Measurements from ENCODE around the gene ALOX5AP. TPM values are rescaled to one million over a fixed set of nuclear protein-coding genes. Genes with fewer than 3 reads are reported as not detected.
"Not testable (repeated sequence)": the region's sequence is repeated elsewhere in the genome, so short reads cannot be mapped to it uniquely, and the experiment has no call there.

Gene ALOX5AP
- total and polyA plus RNA-seq, 5 donors from 2014 or later: 80.4 to 544 (median 363) TPM

- Mint-ChIP-seq H3K4me1 (peaks cover 9 to 44% (median 40%) of the 10 kb centered on the region in 4 donors), H3K36me3 (peaks cover 55% of the 10 kb centered on the region)
- H3K9me3 ChIP-seq (ENCODE audit: control insufficient read depth in 2 of 2, low read length in 2 of 2); H3K27me3 ChIP-seq (ENCODE audit: control insufficient read depth, insufficient read depth, low read length); H3K27ac Mint-ChIP-seq; H3K27ac ChIP-seq (ENCODE audit: insufficient read depth, low read length, poor library complexity, severe bottlenecking); H3K4me3 Mint-ChIP-seq; H3K27me3 Mint-ChIP-seq; ATAC-seq (ENCODE audit: low read depth in 2 of 2); H3K9me3 Mint-ChIP-seq; H3K4me3 ChIP-seq (ENCODE audit: low read depth, low read length); DNase-seq: not testable (repeated sequence)
- Histone ChIP-seq H3K36me3 (ENCODE audit: control insufficient read depth, insufficient read depth, low read length) (peaks cover 55% of the 10 kb centered on the region), H3K4me1 (ENCODE audit: control insufficient read depth, insufficient read depth, low read length, poor library complexity, severe bottlenecking) (peaks cover 24% of the 10 kb centered on the region)
Observed at GRCh38 chr13:30747845-30748244, 12.5 kb downstream of the ALOX5AP start.

DNA sequence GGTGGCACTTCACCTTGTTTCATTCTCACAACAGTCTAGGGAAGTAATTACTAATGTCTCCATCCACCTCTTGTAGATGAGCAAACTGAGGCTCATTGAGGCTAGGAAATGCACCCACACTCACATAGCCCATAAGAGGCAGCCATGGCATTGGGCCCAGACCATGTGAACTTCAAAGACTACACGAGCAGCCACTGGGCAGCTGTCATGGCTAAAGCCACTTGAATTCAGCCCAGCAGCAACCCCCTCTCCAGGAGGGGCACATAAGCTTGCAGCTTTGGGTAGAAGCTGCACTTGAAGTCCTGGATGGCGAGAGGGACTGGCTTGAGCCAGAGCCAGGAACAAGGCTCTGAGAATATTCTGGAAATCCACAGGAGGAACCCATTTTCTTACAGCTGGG lies 13.4 kb downstream of the ALOX5AP start:
- Mint-ChIP-seq H3K9me3 (no peaks in the 10 kb centered on the region), H3K27me3 (no peaks in the 10 kb centered on the region), H3K4me1 (peaks cover 9 to 36% (median 31%) of the 10 kb centered on the region in 4 donors), H3K4me3 (no peak overlapping the region), H3K36me3 (peaks cover 59% of the 10 kb centered on the region), H3K27ac (peak overlapping the region in 1 of 3 donors; percentile 38)
- Histone ChIP-seq H3K4me3 (ENCODE audit: low read depth, low read length) (no peak overlapping the region), H3K4me1 (ENCODE audit: control insufficient read depth, insufficient read depth, low read length, poor library complexity, severe bottlenecking) (peaks cover 17% of the 10 kb centered on the region), H3K36me3 (ENCODE audit: control insufficient read depth, insufficient read depth, low read length) (peaks cover 55% of the 10 kb centered on the region), H3K27ac (ENCODE audit: insufficient read depth, low read length, poor library complexity, severe bottlenecking) (no peak overlapping the region), H3K27me3 (ENCODE audit: control insufficient read depth, insufficient read depth, low read length) (no peaks in the 10 kb centered on the region), H3K9me3 (ENCODE audit: control insufficient read depth in 2 of 2, low read length in 2 of 2) (no peaks in the 10 kb centered on the region)
- ATAC-seq (ENCODE audit: low read depth in 2 of 2) (no peak), DNase-seq (no peak)

GRCh38 chr13:30750036-30750435 lies 14.7 kb downstream of the ALOX5AP start:
- Mint-ChIP-seq H3K36me3 (peaks cover 53% of the 10 kb centered on the region), H3K4me1 (peaks cover 9 to 24% (median 19%) of the 10 kb centered on the region in 4 donors), H3K9me3 (no peaks in the 10 kb centered on the region), H3K27ac (peak overlapping the region in 1 of 3 donors; percentile 70), H3K27me3 (no peaks in the 10 kb centered on the region), H3K4me3 (no peak overlapping the region)
- no peaks in the 10 kb centered on the region for H3K27me3 ChIP-seq (ENCODE audit: control insufficient read depth, insufficient read depth, low read length)
- H3K36me3 ChIP-seq (ENCODE audit: control insufficient read depth, insufficient read depth, low read length): peaks cover 56% of the 10 kb centered on the region
- H3K4me3 ChIP-seq (ENCODE audit: low read depth, low read length): no peak overlapping the region
- H3K4me1 ChIP-seq (ENCODE audit: control insufficient read depth, insufficient read depth, low read length, poor library complexity, severe bottlenecking): peaks cover 4% of the 10 kb centered on the region
- ATAC-seq (ENCODE audit: low read depth in 2 of 2): no peak
- H3K27ac ChIP-seq (ENCODE audit: insufficient read depth, low read length, poor library complexity, severe bottlenecking): no peak overlapping the region
- no peak for DNase-seq
- no peaks in the 10 kb centered on the region for H3K9me3 ChIP-seq (ENCODE audit: control insufficient read depth in 2 of 2, low read length in 2 of 2)

DNA sequence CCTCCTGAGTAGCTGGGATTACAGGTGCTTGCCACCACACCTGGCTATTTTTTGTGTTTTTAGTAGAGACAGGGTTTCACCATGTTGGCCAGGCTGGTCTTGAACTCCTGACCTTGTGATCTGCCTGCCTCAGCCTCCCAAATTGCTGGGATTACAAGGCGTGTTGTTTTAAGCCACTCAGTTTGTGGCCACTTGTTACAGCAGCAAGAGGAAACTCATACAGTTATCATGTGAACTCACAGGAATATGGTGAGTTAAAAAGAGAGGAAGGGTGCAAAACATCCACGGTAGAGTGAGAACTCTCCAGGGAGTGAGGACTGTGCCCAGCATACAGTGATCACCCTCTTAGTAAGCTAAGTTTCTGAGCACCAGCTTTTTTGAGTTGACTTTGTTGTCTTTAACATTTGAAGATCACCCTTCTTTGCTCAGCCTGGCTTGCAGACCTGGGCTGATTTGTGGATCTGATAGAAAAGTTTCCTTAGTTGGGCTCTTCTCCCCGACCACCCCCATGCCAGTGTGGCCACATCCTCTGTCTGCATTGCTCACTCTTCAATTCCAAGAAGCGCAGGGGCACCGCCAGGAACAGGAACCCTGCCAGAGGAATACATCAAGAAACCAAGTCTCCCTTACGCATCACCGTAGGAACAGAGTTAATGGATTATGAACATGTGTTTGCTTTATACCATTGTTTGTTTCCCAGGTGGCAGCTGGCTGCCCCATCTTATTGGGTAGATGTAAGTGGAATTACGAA lies 16.0 kb downstream of the ALOX5AP start:
- no peak overlapping the region for H3K4me3 Mint-ChIP-seq
- no peaks in the 10 kb centered on the region for H3K9me3 Mint-ChIP-seq
- no peak overlapping the region for H3K27ac Mint-ChIP-seq
- H3K36me3 ChIP-seq (ENCODE audit: control insufficient read depth, insufficient read depth, low read length): peaks cover 57% of the 10 kb centered on the region
- H3K27ac ChIP-seq (ENCODE audit: insufficient read depth, low read length, poor library complexity, severe bottlenecking): no peak overlapping the region
- ATAC-seq (ENCODE audit: low read depth in 2 of 2) (no peak), DNase-seq (peak in 1 of 3 donors; percentile 38)
- no peaks in the 10 kb centered on the region for H3K27me3 Mint-ChIP-seq
- peaks cover 5 to 19% (median 8%) of the 10 kb centered on the region in 4 donors for H3K4me1 Mint-ChIP-seq
- H3K27me3 ChIP-seq (ENCODE audit: control insufficient read depth, insufficient read depth, low read length): no peaks in the 10 kb centered on the region
- H3K4me3 ChIP-seq (ENCODE audit: low read depth, low read length): no peak overlapping the region
- no peaks in the 10 kb centered on the region for H3K9me3 ChIP-seq (ENCODE audit: control insufficient read depth in 2 of 2, low read length in 2 of 2)
- peaks cover 41% of the 10 kb centered on the region for H3K36me3 Mint-ChIP-seq
- no peaks in the 10 kb centered on the region for H3K4me1 ChIP-seq (ENCODE audit: control insufficient read depth, insufficient read depth, low read length, poor library complexity, severe bottlenecking)

DNA sequence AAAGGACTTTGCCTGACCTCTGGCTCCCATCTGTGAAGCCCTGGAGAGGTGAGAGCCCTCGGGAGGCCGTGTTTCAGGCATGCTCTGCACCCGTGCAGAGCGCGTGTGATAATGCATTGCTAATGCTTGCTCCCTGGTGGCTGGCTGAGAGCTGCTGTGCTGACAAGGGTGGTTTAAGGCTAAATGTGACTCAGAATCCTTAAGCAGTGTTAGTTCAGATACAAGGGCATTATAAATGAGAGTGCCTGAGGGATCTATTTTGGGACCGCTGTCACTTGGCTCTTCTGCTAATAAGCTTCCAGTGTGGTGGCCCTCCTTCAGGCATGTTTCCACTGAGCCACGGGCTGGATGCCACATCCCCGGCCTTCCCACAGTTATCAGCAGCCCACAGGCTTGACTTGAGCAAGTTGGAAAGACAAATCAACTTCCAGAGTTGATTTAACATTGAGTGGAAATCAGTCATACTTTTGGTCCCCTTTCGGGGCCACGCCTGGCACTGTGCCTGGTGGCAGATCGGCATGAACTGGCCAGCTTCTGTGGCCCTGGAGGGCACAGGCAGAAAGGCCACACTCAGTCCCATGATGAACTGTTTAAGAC lies 17.0 kb downstream of the ALOX5AP start:
- ATAC-seq (ENCODE audit: low read depth in 2 of 2): no peak
- H3K27ac Mint-ChIP-seq: no peak overlapping the region
- peaks cover 3 to 13% (median 8%) of the 10 kb centered on the region in 4 donors for H3K4me1 Mint-ChIP-seq

GRCh38 chr13:30753030-30753616 lies 17.8 kb downstream of the ALOX5AP start:
- Mint-ChIP-seq H3K4me3 (no peak overlapping the region), H3K36me3 (peaks cover 39% of the 10 kb centered on the region), H3K27me3 (no peaks in the 10 kb centered on the region), H3K27ac (no peak overlapping the region), H3K4me1 (peaks cover 2 to 13% (median 8%) of the 10 kb centered on the region in 4 donors), H3K9me3 (no peaks in the 10 kb centered on the region)
- Histone ChIP-seq H3K36me3 (ENCODE audit: control insufficient read depth, insufficient read depth, low read length) (peaks cover 58% of the 10 kb centered on the region), H3K27ac (ENCODE audit: insufficient read depth, low read length, poor library complexity, severe bottlenecking) (no peak overlapping the region), H3K4me1 (ENCODE audit: control insufficient read depth, insufficient read depth, low read length, poor library complexity, severe bottlenecking) (no peaks in the 10 kb centered on the region), H3K4me3 (ENCODE audit: low read depth, low read length) (no peak overlapping the region), H3K27me3 (ENCODE audit: control insufficient read depth, insufficient read depth, low read length) (no peaks in the 10 kb centered on the region), H3K9me3 (ENCODE audit: control insufficient read depth in 2 of 2, low read length in 2 of 2) (no peaks in the 10 kb centered on the region)
- ATAC-seq (ENCODE audit: low read depth in 2 of 2) (no peak), DNase-seq (no peak)

More for the DNA sequence above, 17.0 kb downstream of the ALOX5AP start:
- no peak overlapping the region for H3K4me3 Mint-ChIP-seq
- H3K9me3 Mint-ChIP-seq: no peaks in the 10 kb centered on the region
- peaks cover 57% of the 10 kb centered on the region for H3K36me3 ChIP-seq (ENCODE audit: control insufficient read depth, insufficient read depth, low read length)
- no peak overlapping the region for H3K27ac ChIP-seq (ENCODE audit: insufficient read depth, low read length, poor library complexity, severe bottlenecking)
- DNase-seq: no peak
- no peaks in the 10 kb centered on the region for H3K27me3 ChIP-seq (ENCODE audit: control insufficient read depth, insufficient read depth, low read length)
- no peaks in the 10 kb centered on the region for H3K4me1 ChIP-seq (ENCODE audit: control insufficient read depth, insufficient read depth, low read length, poor library complexity, severe bottlenecking)
- no peaks in the 10 kb centered on the region for H3K27me3 Mint-ChIP-seq
- H3K4me3 ChIP-seq (ENCODE audit: low read depth, low read length): no peak overlapping the region
- no peaks in the 10 kb centered on the region for H3K9me3 ChIP-seq (ENCODE audit: control insufficient read depth in 2 of 2, low read length in 2 of 2)
- peaks cover 35% of the 10 kb centered on the region for H3K36me3 Mint-ChIP-seq

DNA sequence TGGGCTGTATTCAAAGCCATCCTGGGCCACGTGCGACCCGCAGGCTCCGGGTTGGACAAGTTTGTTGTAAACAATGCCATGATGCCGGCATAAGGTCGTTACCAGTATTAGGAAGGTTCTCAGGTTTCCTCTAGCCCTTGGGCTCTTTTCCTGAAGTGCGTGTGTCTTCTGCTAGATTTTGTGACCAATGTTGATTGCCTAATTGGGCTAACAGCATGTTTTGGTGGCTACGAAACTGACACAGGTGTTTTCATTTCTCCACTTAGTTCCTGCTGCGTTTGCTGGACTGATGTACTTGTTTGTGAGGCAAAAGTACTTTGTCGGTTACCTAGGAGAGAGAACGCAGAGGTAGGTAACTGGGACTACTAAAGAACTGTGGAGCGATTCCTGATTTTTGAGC lies 20.3 kb downstream of the ALOX5AP start:
- Histone ChIP-seq H3K36me3 (ENCODE audit: control insufficient read depth, insufficient read depth, low read length) (peaks cover 51% of the 10 kb centered on the region), H3K4me3 (ENCODE audit: low read depth, low read length) (no peak overlapping the region), H3K4me1 (ENCODE audit: control insufficient read depth, insufficient read depth, low read length, poor library complexity, severe bottlenecking) (no peaks in the 10 kb centered on the region), H3K27me3 (ENCODE audit: control insufficient read depth, insufficient read depth, low read length) (no peaks in the 10 kb centered on the region), H3K9me3 (ENCODE audit: control insufficient read depth in 2 of 2, low read length in 2 of 2) (no peaks in the 10 kb centered on the region), H3K27ac (ENCODE audit: insufficient read depth, low read length, poor library complexity, severe bottlenecking) (no peak overlapping the region)
- H3K9me3 Mint-ChIP-seq: peaks cover 0 to 1% (median 0%) of the 10 kb centered on the region in 7 donors
- peaks cover 39% of the 10 kb centered on the region for H3K36me3 Mint-ChIP-seq
- DNase-seq (no peak), ATAC-seq (ENCODE audit: low read depth in 2 of 2) (no peak)
- no peak overlapping the region for H3K4me3 Mint-ChIP-seq
- H3K27ac Mint-ChIP-seq: no peak overlapping the region
- H3K27me3 Mint-ChIP-seq: no peaks in the 10 kb centered on the region
- H3K4me1 Mint-ChIP-seq: peaks cover 0 to 3% (median under 1%) of the 10 kb centered on the region in 4 donors
